Osteocyte (in vitro differentiated cells): ENCODE measurements around the gene RSRC1. TPM values are rescaled to one million over a fixed set of nuclear protein-coding genes. Genes with fewer than 3 reads are reported as not detected.

Experiments
- DNase-seq: peaks from one replicate; pipeline ENCODE4 v3.0.0; 2021; ENCODE audit warnings: mixed read lengths; ENCODE audit not compliant: unreplicated experiment; ENCODE audit errors: extremely low spot score
- H3K27ac Mint-ChIP-seq: one replicate; pipeline ENCODE4 v1.8.0; 2021; ENCODE audit warnings: mild to moderate bottlenecking, mixed read lengths; ENCODE audit not compliant: unreplicated experiment
- H3K27me3 Mint-ChIP-seq: one replicate; pipeline ENCODE4 v1.8.0; 2021; ENCODE audit warnings: mixed read lengths; ENCODE audit not compliant: unreplicated experiment
- H3K36me3 Mint-ChIP-seq: one replicate; pipeline ENCODE4 v1.8.0; 2021; ENCODE audit warnings: mixed read lengths; ENCODE audit not compliant: unreplicated experiment
- H3K4me1 Mint-ChIP-seq: one replicate; pipeline ENCODE4 v1.8.0; 2021; ENCODE audit warnings: mixed read lengths; ENCODE audit not compliant: unreplicated experiment
- H3K4me3 Mint-ChIP-seq: one replicate; pipeline ENCODE4 v1.8.0; 2021; ENCODE audit warnings: mild to moderate bottlenecking, moderate library complexity, mixed read lengths; ENCODE audit not compliant: unreplicated experiment
- H3K9me3 Mint-ChIP-seq: one replicate; pipeline ENCODE4 v1.8.0; 2021; ENCODE audit warnings: mixed read lengths; ENCODE audit not compliant: unreplicated experiment
- total RNA-seq: library from RNA; stranded (reverse); gene quantifications from 2 replicates; pipeline ENCODE4 v1.2.1, GENCODE V29; 2021
- TF ChIP-seq, protein P1 (sequence below): fragments of 200-600 bp; sonication (generic); IDR thresholded peaks from 2 replicates; pipeline ENCODE4 v1.5.0; 2021; ENCODE audit warnings: antibody characterized with exemption, mild to moderate bottlenecking, moderate library complexity

Gene RSRC1
- total RNA-seq, 1 donor from 2014 or later, result 26.3 TPM

DNA sequence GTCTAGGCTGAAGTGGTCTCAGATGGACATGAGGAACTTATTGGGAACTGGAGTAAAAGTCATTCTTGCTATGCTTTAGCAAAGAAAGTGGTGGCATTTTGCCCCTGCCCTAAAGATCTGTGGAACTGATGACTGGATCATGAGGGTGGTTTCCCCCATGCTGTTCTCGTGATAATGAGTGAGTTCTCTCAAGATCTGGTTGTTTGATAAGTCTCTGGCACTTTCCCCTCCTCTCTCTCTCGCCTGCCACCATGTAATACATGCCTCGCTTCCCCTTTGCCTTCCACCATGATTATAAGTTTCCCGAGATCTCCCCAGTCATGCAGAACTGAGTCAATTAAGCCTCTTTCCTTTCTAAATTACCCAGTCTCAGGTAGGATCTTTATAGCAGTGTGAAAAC is 449.6 kb downstream of the RSRC1 start:
- H3K4me1 Mint-ChIP-seq, result no peaks in the 10 kb centered on the region
- H3K9me3 Mint-ChIP-seq, result no peaks in the 10 kb centered on the region
- no peak overlapping the region for H3K27ac Mint-ChIP-seq
- no peak for DNase-seq
- TF ChIP-seq, protein P1, sequence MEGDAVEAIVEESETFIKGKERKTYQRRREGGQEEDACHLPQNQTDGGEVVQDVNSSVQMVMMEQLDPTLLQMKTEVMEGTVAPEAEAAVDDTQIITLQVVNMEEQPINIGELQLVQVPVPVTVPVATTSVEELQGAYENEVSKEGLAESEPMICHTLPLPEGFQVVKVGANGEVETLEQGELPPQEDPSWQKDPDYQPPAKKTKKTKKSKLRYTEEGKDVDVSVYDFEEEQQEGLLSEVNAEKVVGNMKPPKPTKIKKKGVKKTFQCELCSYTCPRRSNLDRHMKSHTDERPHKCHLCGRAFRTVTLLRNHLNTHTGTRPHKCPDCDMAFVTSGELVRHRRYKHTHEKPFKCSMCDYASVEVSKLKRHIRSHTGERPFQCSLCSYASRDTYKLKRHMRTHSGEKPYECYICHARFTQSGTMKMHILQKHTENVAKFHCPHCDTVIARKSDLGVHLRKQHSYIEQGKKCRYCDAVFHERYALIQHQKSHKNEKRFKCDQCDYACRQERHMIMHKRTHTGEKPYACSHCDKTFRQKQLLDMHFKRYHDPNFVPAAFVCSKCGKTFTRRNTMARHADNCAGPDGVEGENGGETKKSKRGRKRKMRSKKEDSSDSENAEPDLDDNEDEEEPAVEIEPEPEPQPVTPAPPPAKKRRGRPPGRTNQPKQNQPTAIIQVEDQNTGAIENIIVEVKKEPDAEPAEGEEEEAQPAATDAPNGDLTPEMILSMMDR, result no peak
- no peaks in the 10 kb centered on the region for H3K36me3 Mint-ChIP-seq
- H3K27me3 Mint-ChIP-seq, result peaks cover 13% of the 10 kb centered on the region
- H3K4me3 Mint-ChIP-seq, result no peak overlapping the region

DNA sequence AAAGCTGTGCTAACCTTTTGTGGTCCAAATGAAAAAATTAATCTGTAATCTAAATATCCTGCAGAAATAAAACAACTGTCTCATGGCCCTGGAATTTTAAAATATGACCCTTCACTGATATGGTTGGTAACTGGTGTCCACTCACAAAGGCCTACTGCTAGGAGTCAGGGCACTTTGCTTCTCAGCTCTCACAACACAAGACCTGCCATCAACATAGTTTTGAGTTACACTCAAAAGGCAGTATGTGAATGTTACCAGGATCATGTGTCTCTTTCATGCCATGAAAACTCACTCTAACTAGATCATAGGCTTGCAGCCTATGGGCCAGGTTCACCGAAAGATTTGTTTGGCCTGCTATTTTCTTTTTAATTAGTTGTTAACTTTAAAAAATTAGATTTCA is 451.1 kb downstream of the RSRC1 start:
- Mint-ChIP-seq H3K4me3 (no peak overlapping the region), H3K36me3 (no peaks in the 10 kb centered on the region), H3K4me1 (no peaks in the 10 kb centered on the region), H3K9me3 (no peaks in the 10 kb centered on the region), H3K27ac (no peak overlapping the region), H3K27me3 (peaks cover 13% of the 10 kb centered on the region)
- TF ChIP-seq, protein P1, result no peak
- DNase-seq, result no peak

- DNase-seq, result no peak
- Mint-ChIP-seq H3K4me3 (no peak overlapping the region), H3K27me3 (peaks cover 17% of the 10 kb centered on the region), H3K27ac (no peak overlapping the region), H3K36me3 (no peaks in the 10 kb centered on the region), H3K9me3 (no peaks in the 10 kb centered on the region), H3K4me1 (no peaks in the 10 kb centered on the region)
- TF ChIP-seq, protein P1, result no peak
These were observed 452.8 kb downstream of the RSRC1 start for GRCh38 chr3:158562674-158563073.

DNA sequence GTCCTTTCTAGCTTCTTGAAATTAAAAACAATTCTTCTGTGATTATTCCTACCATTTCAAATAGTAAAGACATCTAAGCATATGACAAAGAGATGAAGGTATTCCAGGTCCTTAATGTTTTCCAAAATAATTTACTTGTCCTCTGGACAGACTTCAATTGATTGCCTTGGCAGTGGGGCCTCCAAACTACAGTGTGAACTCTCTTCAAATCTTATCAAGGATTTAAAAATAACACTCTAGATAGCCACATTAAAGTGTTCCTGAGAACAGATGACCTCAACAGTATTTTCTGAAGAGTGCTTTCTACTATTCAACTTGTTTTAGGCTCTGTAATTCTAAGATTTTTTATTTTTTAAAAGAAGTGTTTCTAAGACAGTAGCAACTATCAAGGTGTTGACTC is 453.2 kb downstream of the RSRC1 start:
- DNase-seq, result no peak
- peaks cover 20% of the 10 kb centered on the region for H3K27me3 Mint-ChIP-seq
- H3K9me3 Mint-ChIP-seq, result no peaks in the 10 kb centered on the region
- TF ChIP-seq, protein P1, result no peak
- no peaks in the 10 kb centered on the region for H3K36me3 Mint-ChIP-seq
- no peak overlapping the region for H3K27ac Mint-ChIP-seq
- no peak overlapping the region for H3K4me3 Mint-ChIP-seq
- no peaks in the 10 kb centered on the region for H3K4me1 Mint-ChIP-seq

DNA sequence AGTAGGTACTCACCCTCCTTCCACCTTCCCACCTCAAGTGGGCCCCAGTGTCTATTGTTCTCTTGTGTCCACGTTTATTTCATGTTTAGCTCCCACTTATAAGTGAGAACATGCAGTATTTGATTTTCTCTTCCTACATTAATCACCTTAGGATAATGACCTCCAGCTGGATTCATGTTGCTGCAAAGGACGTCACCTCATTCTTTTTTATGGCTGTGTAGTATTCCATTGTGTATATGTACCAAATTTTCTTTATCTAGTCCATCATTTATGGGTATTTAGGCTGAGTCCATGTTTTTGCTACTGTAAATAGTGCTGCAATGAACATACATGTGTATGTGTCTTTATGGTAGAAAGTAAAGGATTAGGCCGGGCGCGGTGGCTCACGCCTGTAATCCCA is 455.2 kb downstream of the RSRC1 start:
- no peak for DNase-seq
- H3K36me3 Mint-ChIP-seq, result no peaks in the 10 kb centered on the region
- H3K4me3 Mint-ChIP-seq, result no peak overlapping the region
- H3K9me3 Mint-ChIP-seq, result no peaks in the 10 kb centered on the region
- TF ChIP-seq, protein P1, result no peak
- H3K27ac Mint-ChIP-seq, result no peak overlapping the region
- H3K27me3 Mint-ChIP-seq, result peaks cover 20% of the 10 kb centered on the region
- no peaks in the 10 kb centered on the region for H3K4me1 Mint-ChIP-seq
